ENCODE data around the gene ACOX2.

DNA sequence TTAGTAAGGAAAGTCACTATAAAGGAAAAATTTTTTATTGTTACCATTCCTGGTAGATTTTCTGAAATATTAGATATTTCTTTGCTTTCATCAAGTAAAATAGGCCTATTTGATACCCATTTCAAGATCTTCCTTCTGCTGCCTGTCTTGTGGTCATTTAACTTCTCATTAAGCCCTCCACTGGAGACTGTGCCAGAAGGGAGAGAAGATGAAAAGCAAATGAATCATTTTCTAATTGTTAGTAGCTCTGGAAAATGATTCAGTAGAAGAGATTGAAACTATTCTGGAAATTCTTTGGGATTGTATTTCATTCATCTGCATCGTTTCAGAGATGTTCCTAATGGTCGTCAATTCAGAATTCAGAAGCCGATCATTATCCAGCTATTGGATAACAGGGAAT lies 41.9 kb downstream of the ACOX2 start:
- TF ChIP-seq, protein P1, sequence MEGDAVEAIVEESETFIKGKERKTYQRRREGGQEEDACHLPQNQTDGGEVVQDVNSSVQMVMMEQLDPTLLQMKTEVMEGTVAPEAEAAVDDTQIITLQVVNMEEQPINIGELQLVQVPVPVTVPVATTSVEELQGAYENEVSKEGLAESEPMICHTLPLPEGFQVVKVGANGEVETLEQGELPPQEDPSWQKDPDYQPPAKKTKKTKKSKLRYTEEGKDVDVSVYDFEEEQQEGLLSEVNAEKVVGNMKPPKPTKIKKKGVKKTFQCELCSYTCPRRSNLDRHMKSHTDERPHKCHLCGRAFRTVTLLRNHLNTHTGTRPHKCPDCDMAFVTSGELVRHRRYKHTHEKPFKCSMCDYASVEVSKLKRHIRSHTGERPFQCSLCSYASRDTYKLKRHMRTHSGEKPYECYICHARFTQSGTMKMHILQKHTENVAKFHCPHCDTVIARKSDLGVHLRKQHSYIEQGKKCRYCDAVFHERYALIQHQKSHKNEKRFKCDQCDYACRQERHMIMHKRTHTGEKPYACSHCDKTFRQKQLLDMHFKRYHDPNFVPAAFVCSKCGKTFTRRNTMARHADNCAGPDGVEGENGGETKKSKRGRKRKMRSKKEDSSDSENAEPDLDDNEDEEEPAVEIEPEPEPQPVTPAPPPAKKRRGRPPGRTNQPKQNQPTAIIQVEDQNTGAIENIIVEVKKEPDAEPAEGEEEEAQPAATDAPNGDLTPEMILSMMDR (IDR thresholded peaks at IDR 0.05; ENCODE audit: low read length), result no peak
- TF ChIP-seq EZH2 (IDR thresholded peaks at IDR 0.05; ENCODE audit: borderline replicate concordance, low read length), result no peak
